HCT116 (cell line): ENCODE results near the gene TMEM254. TPM values are rescaled to one million over a fixed set of nuclear protein-coding genes. Genes with fewer than 3 reads are reported as not detected.
"Not testable (repeated sequence)": the region's sequence is repeated elsewhere in the genome, so short reads cannot be mapped to it uniquely, and the experiment has no call there.

Experiments used
- ATAC-seq: fragments of 200-7000 bp; cut with Tn5 transposase; 2 replicates; pipeline ENCODE4 v1.9.1; 2020; ENCODE audit warnings: mild to moderate bottlenecking, moderate library complexity
- BruUV-seq: library from RNA; stranded (reverse); fragments of 400-500 nt; replicated peaks from 2 replicates; lab custom pipeline; 2021; lab: Mats Ljungman, UMichigan
- CTCF ChIA-PET: fragments of 300-600 bp; sonication (Branson Sonifier 250); formaldehyde crosslinking; loops from one replicate; lab custom pipeline; 2021; ENCODE audit warnings: antibody characterized with exemption; lab: Charles Lee
- POLR2A ChIA-PET: fragments of 300-600, 350-600 bp; sonication (Branson Sonifier 250); formaldehyde crosslinking; loops from one replicate; lab custom pipeline; 2021; ENCODE audit warnings: antibody characterized with exemption; lab: Charles Lee
- RAD21 ChIA-PET, 2 experiments: fragments of 300-600 bp; sonication (Branson Sonifier 250); formaldehyde crosslinking; loops; one replicate each; lab custom pipeline; 2023; ENCODE audit warnings: low total read pairs in 2 of 2; ENCODE audit not compliant: uncharacterized antibody in 2 of 2, unreplicated experiment in 2 of 2, low non-redundant PET in 1 of 2; lab: Charles Lee
- DNase-seq: peaks from one replicate; pipeline ENCODE4 v3.0.0-alpha.2; 2010; ENCODE audit warnings: low read depth, low spot score
- H2AFZ ChIP-seq: fragments of 200-600 bp; shearing (Covaris generic), sonication (generic); 2 replicates; pipeline ENCODE4 v1.6.1; 2017; ENCODE audit warnings: low read depth, mixed run types, mixed read lengths, antibody characterized with exemption, low read length; ENCODE audit not compliant: poor library complexity, severe bottlenecking
- H3K27ac ChIP-seq: 2 replicates; pipeline ENCODE4 v1.5.1; 2012; ENCODE audit warnings: low read depth, low read length
- H3K27me3 ChIP-seq: fragments of 200-600 bp; sonication (generic); 2 replicates; pipeline ENCODE4 v1.6.1; 2016; ENCODE audit warnings: mixed run types, low read length, mixed read lengths; ENCODE audit not compliant: insufficient read depth
- H3K36me3 ChIP-seq, 2 experiments: fragments of 200-500 bp in 1 of 2; fragments of 200-600 bp in 1 of 2; sonication (Bioruptor generic) in 1 of 2; sonication (generic) in 1 of 2; 2 replicates each; pipeline versions ENCODE4 v1.5.1 to v1.6.1; 2014 to 2016; ENCODE audit warnings: low read length in 2 of 2, inconsistent platforms in 1 of 2, mixed read lengths in 1 of 2, mixed run types in 1 of 2; ENCODE audit not compliant: insufficient read depth in 2 of 2, control insufficient read depth in 1 of 2
- H3K4me1 ChIP-seq, 2 experiments: fragments of 200-600 bp in 1 of 2; sonication (generic) in 1 of 2; 2 replicates each; pipeline versions ENCODE4 v1.5.1 to v1.6.1; 2012 to 2017; ENCODE audit warnings: low read length in 2 of 2, inconsistent platforms in 1 of 2, mild to moderate bottlenecking in 1 of 2, mixed read lengths in 1 of 2, mixed run types in 1 of 2, moderate library complexity in 1 of 2; ENCODE audit not compliant: insufficient read depth in 2 of 2, control insufficient read depth in 1 of 2
- H3K4me2 ChIP-seq: fragments of 200-600 bp; sonication (generic); 2 replicates; pipeline ENCODE4 v1.6.1; 2017; ENCODE audit warnings: mixed run types, low read length, mixed read lengths
- H3K4me3 ChIP-seq, 2 experiments: fragments of 200-600 bp in 1 of 2; sonication (generic) in 1 of 2; replicated peaks in 1 of 2; 2 replicates each; pipeline ENCODE4 v1.5.1; 2011 to 2016; ENCODE audit warnings: low read length in 2 of 2, control low read depth in 1 of 2, low read depth in 1 of 2, mild to moderate bottlenecking in 1 of 2, mixed read lengths in 1 of 2, mixed run types in 1 of 2
- H3K79me2 ChIP-seq: fragments of 200-600 bp; sonication (generic); 2 replicates; pipeline ENCODE4 v1.6.1; 2017; ENCODE audit warnings: mild to moderate bottlenecking, mixed run types, low read length, moderate library complexity, mixed read lengths; ENCODE audit not compliant: insufficient read depth
- H3K9ac ChIP-seq: fragments of 200-600 bp; sonication (generic); 2 replicates; pipeline ENCODE4 v1.6.1; 2016; ENCODE audit warnings: low read length, mixed read lengths
- H3K9me2 ChIP-seq: fragments of 200-600 bp; sonication (generic), shearing (Covaris generic); 2 replicates; pipeline ENCODE4 v1.6.1; 2017; ENCODE audit warnings: mixed run types, mild to moderate bottlenecking, moderate library complexity; ENCODE audit not compliant: insufficient read depth
- H3K9me3 ChIP-seq, 2 experiments: fragments of 200-500 bp in 1 of 2; fragments of 200-600 bp in 1 of 2; sonication (Bioruptor generic) in 1 of 2; sonication (generic) in 1 of 2; 2 replicates each; pipeline ENCODE4 v1.6.1; 2014 to 2017; ENCODE audit warnings: low read length in 2 of 2, mixed read lengths in 2 of 2, inconsistent platforms in 1 of 2, low read depth in 1 of 2, mild to moderate bottlenecking in 1 of 2, mixed run types in 1 of 2, moderate library complexity in 1 of 2; ENCODE audit not compliant: control insufficient read depth in 1 of 2, insufficient read depth in 1 of 2
- H4K20me1 ChIP-seq: fragments of 200-600 bp; sonication (generic), shearing (Covaris generic); 2 replicates; pipeline ENCODE4 v1.6.1; 2017; ENCODE audit warnings: mixed run types, mild to moderate bottlenecking, moderate library complexity; ENCODE audit not compliant: insufficient read depth
- ATF3 ChIP-seq: IDR thresholded peaks from 2 replicates; pipeline ENCODE4 v1.6.1; 2012
- CEBPB ChIP-seq: IDR thresholded peaks from 2 replicates; pipeline ENCODE4 v1.6.1; 2012; ENCODE audit warnings: low read depth
- ELF1 ChIP-seq: IDR thresholded peaks from 2 replicates; pipeline ENCODE4 v1.6.1; 2012; ENCODE audit warnings: low read depth, borderline replicate concordance
- EZH2phosphoT487 ChIP-seq: fragments of 200-600 bp; IDR thresholded peaks from 2 replicates; pipeline ENCODE4 v1.6.1; 2018; ENCODE audit warnings: antibody characterized with exemption, borderline replicate concordance
- JUND ChIP-seq: IDR thresholded peaks from 2 replicates; pipeline ENCODE4 v1.6.1; 2012
- RAD21 ChIP-seq: IDR thresholded peaks from 2 replicates; pipeline ENCODE4 v1.6.1; 2012; ENCODE audit warnings: low read depth, mild to moderate bottlenecking
- TCF7L2 ChIP-seq: IDR thresholded peaks from 2 replicates; pipeline ENCODE4 v1.7.0; 2011; ENCODE audit warnings: borderline replicate concordance, inconsistent platforms; ENCODE audit not compliant: insufficient read depth, insufficient read length; ENCODE audit errors: extremely low read depth
- YY1 ChIP-seq: IDR thresholded peaks from 2 replicates; pipeline ENCODE4 v1.6.1; 2011; ENCODE audit warnings: low read length, low read depth, moderate library complexity, mild to moderate bottlenecking; ENCODE audit not compliant: insufficient replicate concordance; ENCODE audit errors: extremely low read depth
- intact Hi-C: fragments of 100-400 bp; cut with micrococcal nuclease; formaldehyde crosslinking; loops from 2 replicates; pipeline ENCODE4 v1.10.0; 2022
- total RNA-seq: library from RNA; stranded (reverse); gene quantifications from one replicate; pipeline ENCODE4 v1.2.1, GENCODE V29; 2021; ENCODE audit not compliant: unreplicated experiment
- TF ChIP-seq, protein P1 (sequence below): IDR thresholded peaks from 2 replicates; pipeline ENCODE4 v1.6.1; 2012
- TF ChIP-seq, protein P2 (sequence below): IDR thresholded peaks from 2 replicates; pipeline ENCODE4 v1.6.1; 2011; ENCODE audit warnings: mild to moderate bottlenecking, low read length, moderate library complexity; ENCODE audit not compliant: insufficient replicate concordance; ENCODE audit errors: extremely low read depth

Gene TMEM254
- total RNA-seq, 1 experiment from 2014 or later, result 12.1 TPM

- TF ChIP-seq YY1 (no peak), CEBPB (no peak)
- TF ChIP-seq, all 23 proteins: peak for 0
- ChIA-PET RAD21 (no interaction called here), CTCF (no interaction called here), POLR2A (no interaction called here)
- intact Hi-C loops, result no loop called here
- no TSS peak for BruUV-seq
- DNase-seq, result no peak
- Histone ChIP-seq H4K20me1 (no peaks in the 10 kb centered on the region), H3K79me2 (no peaks in the 10 kb centered on the region), H3K27me3 (no peaks in the 10 kb centered on the region), H3K36me3 (no peaks in the 10 kb centered on the region), H3K4me1 (peaks cover 2 to 5% of the 10 kb centered on the region in 2 experiments; a peak in 2 of 4 replicates), H3K9me3 (no peaks in the 10 kb centered on the region), H3K4me2 (no peak overlapping the region), H2AFZ (no peak overlapping the region), H3K27ac (no peak overlapping the region), H3K4me3 (no peak overlapping the region), H3K9me2 (no peaks in the 10 kb centered on the region), H3K9ac (no peak overlapping the region)
- ATAC-seq, result no peak
These were observed 54.7 kb downstream of the TMEM254 start for GRCh38 chr10:80133206-80133605.

DNA sequence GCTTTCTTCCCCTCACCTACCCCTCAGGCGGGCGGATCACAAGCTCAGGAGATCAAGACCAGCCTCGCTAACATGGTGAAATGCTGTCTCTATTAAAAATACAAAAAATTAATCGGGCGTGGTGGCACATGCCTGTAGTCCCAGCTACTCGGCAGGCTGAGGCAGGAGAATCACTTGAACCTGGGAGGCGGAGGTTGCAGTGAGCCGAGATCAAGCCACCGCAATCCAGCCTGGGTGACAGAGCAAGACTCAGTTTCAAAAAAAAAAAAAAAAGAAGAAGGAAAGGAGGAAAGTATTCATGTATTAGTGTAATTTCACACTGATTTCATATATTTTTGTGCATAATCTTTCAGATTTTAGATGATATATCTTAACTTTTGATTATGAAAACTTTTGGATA, 55.2 kb downstream of the TMEM254 start:
- H3K4me2 ChIP-seq, H3K9me3 ChIP-seq, H2AFZ ChIP-seq, ATAC-seq, H3K9ac ChIP-seq, DNase-seq, H3K79me2 ChIP-seq, H3K27ac ChIP-seq, intact Hi-C loops, H3K4me1 ChIP-seq, H4K20me1 ChIP-seq, RAD21 ChIA-PET, H3K27me3 ChIP-seq, H3K9me2 ChIP-seq, BruUV-seq, POLR2A ChIA-PET, H3K36me3 ChIP-seq, H3K4me3 ChIP-seq: not testable (repeated sequence)
- CTCF ChIA-PET, result interaction anchor here (0.8 kb wide), 1 partner anchor 10 kb away, joined by 3 read pairs; no protein-coding TSS in a partner anchor

GRCh38 chr10:80136134-80136571, 57.7 kb downstream of the TMEM254 start:
- H3K27ac ChIP-seq, result no peak overlapping the region
- RAD21 ChIA-PET, result no interaction called here
- H3K4me3 ChIP-seq, result no peak overlapping the region
- TF ChIP-seq ATF3 (no peak), ELF1 (no peak), EZH2phosphoT487 (no peak), RAD21 (no peak), JUND (no peak), TCF7L2 (no peak)
- TF ChIP-seq, protein P1, sequence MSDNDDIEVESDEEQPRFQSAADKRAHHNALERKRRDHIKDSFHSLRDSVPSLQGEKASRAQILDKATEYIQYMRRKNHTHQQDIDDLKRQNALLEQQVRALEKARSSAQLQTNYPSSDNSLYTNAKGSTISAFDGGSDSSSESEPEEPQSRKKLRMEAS, result no peak
- TF ChIP-seq, protein P2, sequence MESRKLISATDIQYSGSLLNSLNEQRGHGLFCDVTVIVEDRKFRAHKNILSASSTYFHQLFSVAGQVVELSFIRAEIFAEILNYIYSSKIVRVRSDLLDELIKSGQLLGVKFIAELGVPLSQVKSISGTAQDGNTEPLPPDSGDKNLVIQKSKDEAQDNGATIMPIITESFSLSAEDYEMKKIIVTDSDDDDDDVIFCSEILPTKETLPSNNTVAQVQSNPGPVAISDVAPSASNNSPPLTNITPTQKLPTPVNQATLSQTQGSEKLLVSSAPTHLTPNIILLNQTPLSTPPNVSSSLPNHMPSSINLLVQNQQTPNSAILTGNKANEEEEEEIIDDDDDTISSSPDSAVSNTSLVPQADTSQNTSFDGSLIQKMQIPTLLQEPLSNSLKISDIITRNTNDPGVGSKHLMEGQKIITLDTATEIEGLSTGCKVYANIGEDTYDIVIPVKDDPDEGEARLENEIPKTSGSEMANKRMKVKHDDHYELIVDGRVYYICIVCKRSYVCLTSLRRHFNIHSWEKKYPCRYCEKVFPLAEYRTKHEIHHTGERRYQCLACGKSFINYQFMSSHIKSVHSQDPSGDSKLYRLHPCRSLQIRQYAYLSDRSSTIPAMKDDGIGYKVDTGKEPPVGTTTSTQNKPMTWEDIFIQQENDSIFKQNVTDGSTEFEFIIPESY, result no peak
- DNase-seq, result no peak
- intact Hi-C loops, result no loop called here
- no peaks in the 10 kb centered on the region for H3K9me3 ChIP-seq
- POLR2A ChIA-PET, result no interaction called here
- no peak overlapping the region for H2AFZ ChIP-seq
- ATAC-seq, result peak; percentile 65
- H3K79me2 ChIP-seq, result no peaks in the 10 kb centered on the region
- H3K9me2 ChIP-seq, result no peaks in the 10 kb centered on the region
- no TSS peak for BruUV-seq
- CTCF ChIA-PET, result no interaction called here
- peaks cover 2 to 4% of the 10 kb centered on the region in 2 experiments; a peak in 2 of 4 replicates for H3K4me1 ChIP-seq
- no peaks in the 10 kb centered on the region for H3K27me3 ChIP-seq
- H4K20me1 ChIP-seq, result no peaks in the 10 kb centered on the region
- no peak overlapping the region for H3K4me2 ChIP-seq
- H3K36me3 ChIP-seq, result no peaks in the 10 kb centered on the region
- H3K9ac ChIP-seq, result no peak overlapping the region
